ENCODE measurements around the gene ZNF205.
A peak's percentile ranks its signal among the peaks of the same experiment; 100 is the strongest.

The ZNF205 gene

GRCh38 chr16:3095869-3096268 is 16.5 kb upstream of the ZNF205 start:
- H3K27ac ChIP-seq (ENCODE audit: low read depth, low read length) = peak overlapping the region; percentile 32; the same call in 1 of the 2 replicates
- 90% methylated on average over 4 of the region's 4 CpGs for WGBS

GRCh38 chr16:3096362-3096761 is 16.0 kb upstream of the ZNF205 start:
- peaks cover 30% of the 10 kb centered on the region for H3K36me3 ChIP-seq (ENCODE audit: insufficient read depth, low read length)
- H3K9ac ChIP-seq (ENCODE audit: low read depth, low read length) = no peak overlapping the region
- no peaks in the 10 kb centered on the region for H3K9me3 ChIP-seq (ENCODE audit: insufficient read depth, low read depth, low read length)
- H3K27ac ChIP-seq (ENCODE audit: low read depth, low read length) = peak overlapping the region; percentile 32; the same call in 1 of the 2 replicates
- peaks cover 20% of the 10 kb centered on the region for H3K4me1 ChIP-seq (ENCODE audit: insufficient read depth, low read length)
- WGBS = 90% methylated on average over 6 of the region's 6 CpGs
- no peaks in the 10 kb centered on the region for H3K27me3 ChIP-seq (ENCODE audit: insufficient read depth, low read length)
- no peak overlapping the region for H3K4me3 ChIP-seq (ENCODE audit: low read length)

More at GRCh38 chr16:3095869-3096268, 16.5 kb upstream of the ZNF205 start:
- Histone ChIP-seq H3K4me3 (ENCODE audit: low read length) (no peak overlapping the region), H3K36me3 (ENCODE audit: insufficient read depth, low read length) (peaks cover 35% of the 10 kb centered on the region), H3K4me1 (ENCODE audit: insufficient read depth, low read length) (peaks cover 17% of the 10 kb centered on the region), H3K9ac (ENCODE audit: low read depth, low read length) (no peak overlapping the region), H3K9me3 (ENCODE audit: insufficient read depth, low read depth, low read length) (no peaks in the 10 kb centered on the region), H3K27me3 (ENCODE audit: insufficient read depth, low read length) (no peaks in the 10 kb centered on the region)

GRCh38 chr16:3097266-3097665 is 15.1 kb upstream of the ZNF205 start:
- peaks cover 21% of the 10 kb centered on the region for H3K36me3 ChIP-seq (ENCODE audit: insufficient read depth, low read length)
- H3K27ac ChIP-seq (ENCODE audit: low read depth, low read length) = peak overlapping the region; percentile 94
- H3K27me3 ChIP-seq (ENCODE audit: insufficient read depth, low read length) = no peaks in the 10 kb centered on the region
- WGBS = 23% methylated on average over 7 of the region's 8 CpGs
- H3K9ac ChIP-seq (ENCODE audit: low read depth, low read length) = peak overlapping the region; percentile 94
- H3K4me3 ChIP-seq (ENCODE audit: low read length) = peak overlapping the region; percentile 76
- H3K4me1 ChIP-seq (ENCODE audit: insufficient read depth, low read length) = peaks cover 20% of the 10 kb centered on the region
- no peaks in the 10 kb centered on the region for H3K9me3 ChIP-seq (ENCODE audit: insufficient read depth, low read depth, low read length)

- WGBS = 0% methylated on average over 21 of the region's 21 CpGs
- Histone ChIP-seq H3K9ac (ENCODE audit: low read depth, low read length) (peak within 1 kb of the TSS; percentile 94), H3K27ac (ENCODE audit: low read depth, low read length) (peak within 1 kb of the TSS; percentile 94)
These were observed 13.7 kb upstream of the ZNF205 start, which contains the start of gene ZSCAN10 for GRCh38 chr16:3098459-3099394. TSS of gene ZSCAN10 (minus strand) at chr16:3099294. CDS start at chr16:3092937, 6,357 bp downstream.

GRCh38 chr16:3099395-3099731 is 13.0 kb upstream of the ZNF205 start:
- Histone ChIP-seq H3K9me3 (ENCODE audit: insufficient read depth, low read depth, low read length) (no peaks in the 10 kb centered on the region), H3K27me3 (ENCODE audit: insufficient read depth, low read length) (no peaks in the 10 kb centered on the region), H3K36me3 (ENCODE audit: insufficient read depth, low read length) (peaks cover 10% of the 10 kb centered on the region), H3K4me3 (ENCODE audit: low read length) (peak overlapping the region; percentile 76), H3K4me1 (ENCODE audit: insufficient read depth, low read length) (peaks cover 20% of the 10 kb centered on the region), H3K9ac (ENCODE audit: low read depth, low read length) (peak overlapping the region; percentile 94), H3K27ac (ENCODE audit: low read depth, low read length) (peak overlapping the region; percentile 94)
- WGBS = under 1% methylated on average over 5 of the region's 5 CpGs

More at GRCh38 chr16:3098459-3099394, 13.7 kb upstream of the ZNF205 start, which contains the start of gene ZSCAN10:
- H3K4me1 ChIP-seq (ENCODE audit: insufficient read depth, low read length) = peaks cover 20% of the 10 kb centered on the region
- H3K27me3 ChIP-seq (ENCODE audit: insufficient read depth, low read length) = no peaks in the 10 kb centered on the region
- H3K9me3 ChIP-seq (ENCODE audit: insufficient read depth, low read depth, low read length) = no peaks in the 10 kb centered on the region
- H3K4me3 ChIP-seq (ENCODE audit: low read length) = peak within 1 kb of the TSS; percentile 76
- peaks cover 12% of the 10 kb centered on the region for H3K36me3 ChIP-seq (ENCODE audit: insufficient read depth, low read length)

GRCh38 chr16:3099732-3100499 is 12.5 kb upstream of the ZNF205 start:
- peaks cover 20% of the 10 kb centered on the region for H3K4me1 ChIP-seq (ENCODE audit: insufficient read depth, low read length)
- no peaks in the 10 kb centered on the region for H3K9me3 ChIP-seq (ENCODE audit: insufficient read depth, low read depth, low read length)
- H3K27ac ChIP-seq (ENCODE audit: low read depth, low read length) = peak overlapping the region; percentile 94
- under 1% methylated on average over 39 of the region's 39 CpGs for WGBS
- H3K27me3 ChIP-seq (ENCODE audit: insufficient read depth, low read length) = no peaks in the 10 kb centered on the region
- peak overlapping the region; percentile 94 for H3K9ac ChIP-seq (ENCODE audit: low read depth, low read length)
- H3K4me3 ChIP-seq (ENCODE audit: low read length) = peak overlapping the region; percentile 76
- peaks cover 6% of the 10 kb centered on the region for H3K36me3 ChIP-seq (ENCODE audit: insufficient read depth, low read length)

GRCh38 chr16:3101018-3101840 is 11.2 kb upstream of the ZNF205 start:
- Histone ChIP-seq H3K4me1 (ENCODE audit: insufficient read depth, low read length) (peaks cover 23% of the 10 kb centered on the region), H3K27ac (ENCODE audit: low read depth, low read length) (peak overlapping the region; percentile 33; the same call in 1 of the 2 replicates), H3K36me3 (ENCODE audit: insufficient read depth, low read length) (peaks cover 3% of the 10 kb centered on the region), H3K9ac (ENCODE audit: low read depth, low read length) (no peak overlapping the region), H3K9me3 (ENCODE audit: insufficient read depth, low read depth, low read length) (no peaks in the 10 kb centered on the region), H3K4me3 (ENCODE audit: low read length) (no peak overlapping the region), H3K27me3 (ENCODE audit: insufficient read depth, low read length) (no peaks in the 10 kb centered on the region)
- WGBS = 61% methylated on average over 24 of the region's 29 CpGs

GRCh38 chr16:3101841-3102470 is 10.4 kb upstream of the ZNF205 start:
- Histone ChIP-seq H3K9me3 (ENCODE audit: insufficient read depth, low read depth, low read length) (no peaks in the 10 kb centered on the region), H3K4me1 (ENCODE audit: insufficient read depth, low read length) (peaks cover 21% of the 10 kb centered on the region), H3K9ac (ENCODE audit: low read depth, low read length) (no peak overlapping the region; the same call in 1 of the 2 replicates), H3K27ac (ENCODE audit: low read depth, low read length) (peak overlapping the region; percentile 91), H3K36me3 (ENCODE audit: insufficient read depth, low read length) (no peaks in the 10 kb centered on the region), H3K27me3 (ENCODE audit: insufficient read depth, low read length) (no peaks in the 10 kb centered on the region), H3K4me3 (ENCODE audit: low read length) (peak overlapping the region; percentile 21; the same call in 1 of the 2 replicates)
- WGBS = 29% methylated on average over 27 of the region's 27 CpGs

GRCh38 chr16:3106205-3106928 is 6.0 kb upstream of the ZNF205 start:
- Histone ChIP-seq H3K4me3 (ENCODE audit: low read length) (peak overlapping the region; percentile 86), H3K9me3 (ENCODE audit: insufficient read depth, low read depth, low read length) (no peaks in the 10 kb centered on the region), H3K9ac (ENCODE audit: low read depth, low read length) (peak overlapping the region; percentile 93), H3K27me3 (ENCODE audit: insufficient read depth, low read length) (no peaks in the 10 kb centered on the region), H3K4me1 (ENCODE audit: insufficient read depth, low read length) (peaks cover 6% of the 10 kb centered on the region), H3K27ac (ENCODE audit: low read depth, low read length) (peak overlapping the region; percentile 89), H3K36me3 (ENCODE audit: insufficient read depth, low read length) (no peaks in the 10 kb centered on the region)
- WGBS = under 1% methylated on average over 74 of the region's 74 CpGs

Data from HUES64 (cell line).